ENCODE results near the gene DBN1. TPM values are rescaled to one million over a fixed set of nuclear protein-coding genes. Genes with fewer than 3 reads are reported as not detected.

The DBN1 gene
- total RNA-seq, 1 donor from 2014 or later: 274 TPM

DNA sequence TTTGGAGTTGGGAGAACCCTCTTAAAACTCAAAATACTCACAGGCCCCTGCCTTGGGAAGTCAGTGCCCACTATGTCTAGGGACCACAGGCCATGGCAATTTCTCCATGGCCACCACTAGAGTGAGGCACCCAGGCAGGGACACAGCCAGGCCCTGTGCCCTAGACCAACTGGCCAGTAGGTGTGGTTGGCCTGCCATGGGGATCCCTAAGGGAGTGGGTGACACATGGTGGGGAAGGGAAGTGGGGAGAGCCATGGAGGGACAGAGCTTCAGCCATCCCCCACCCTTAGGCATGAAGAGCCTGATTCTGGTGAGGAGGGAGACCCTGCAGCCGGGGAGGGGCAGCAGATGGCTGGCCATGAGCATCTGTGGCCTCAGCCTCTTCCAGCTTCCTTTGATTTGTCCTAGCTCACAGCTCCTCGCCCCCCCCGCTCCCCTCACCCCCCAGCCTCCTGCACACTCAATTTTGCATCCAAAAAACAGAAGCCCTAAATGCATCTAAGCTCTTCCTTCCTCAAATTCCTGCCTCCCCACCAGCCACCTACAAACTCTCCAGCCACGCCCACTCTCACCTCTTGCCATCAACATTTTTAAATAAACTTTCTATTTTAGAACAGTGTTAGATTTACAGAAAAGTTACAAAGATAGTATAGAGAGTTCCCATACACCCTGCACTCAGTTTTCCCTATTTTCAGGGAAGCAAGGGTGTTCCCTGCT is 1.6 kb upstream of the DBN1 start:
- H3K4me3 Mint-ChIP-seq (ENCODE audit: unreplicated experiment): no peak overlapping the region
- no peaks in the 10 kb centered on the region for H3K9me3 Mint-ChIP-seq (ENCODE audit: low read depth)
- no peak for DNase-seq (ENCODE audit: low spot score)
- H3K27me3 Mint-ChIP-seq (ENCODE audit: low read depth): no peaks in the 10 kb centered on the region
- TF ChIP-seq, protein P1, sequence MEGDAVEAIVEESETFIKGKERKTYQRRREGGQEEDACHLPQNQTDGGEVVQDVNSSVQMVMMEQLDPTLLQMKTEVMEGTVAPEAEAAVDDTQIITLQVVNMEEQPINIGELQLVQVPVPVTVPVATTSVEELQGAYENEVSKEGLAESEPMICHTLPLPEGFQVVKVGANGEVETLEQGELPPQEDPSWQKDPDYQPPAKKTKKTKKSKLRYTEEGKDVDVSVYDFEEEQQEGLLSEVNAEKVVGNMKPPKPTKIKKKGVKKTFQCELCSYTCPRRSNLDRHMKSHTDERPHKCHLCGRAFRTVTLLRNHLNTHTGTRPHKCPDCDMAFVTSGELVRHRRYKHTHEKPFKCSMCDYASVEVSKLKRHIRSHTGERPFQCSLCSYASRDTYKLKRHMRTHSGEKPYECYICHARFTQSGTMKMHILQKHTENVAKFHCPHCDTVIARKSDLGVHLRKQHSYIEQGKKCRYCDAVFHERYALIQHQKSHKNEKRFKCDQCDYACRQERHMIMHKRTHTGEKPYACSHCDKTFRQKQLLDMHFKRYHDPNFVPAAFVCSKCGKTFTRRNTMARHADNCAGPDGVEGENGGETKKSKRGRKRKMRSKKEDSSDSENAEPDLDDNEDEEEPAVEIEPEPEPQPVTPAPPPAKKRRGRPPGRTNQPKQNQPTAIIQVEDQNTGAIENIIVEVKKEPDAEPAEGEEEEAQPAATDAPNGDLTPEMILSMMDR (IDR thresholded peaks at IDR 0.05): no peak
- peaks cover 80% of the 10 kb centered on the region for H3K4me1 Mint-ChIP-seq (ENCODE audit: low read depth)
- peak overlapping the region; percentile 95 for H3K27ac Mint-ChIP-seq (ENCODE audit: unreplicated experiment)
- peaks cover 4% of the 10 kb centered on the region for H3K36me3 Mint-ChIP-seq (ENCODE audit: low read depth)

DNA sequence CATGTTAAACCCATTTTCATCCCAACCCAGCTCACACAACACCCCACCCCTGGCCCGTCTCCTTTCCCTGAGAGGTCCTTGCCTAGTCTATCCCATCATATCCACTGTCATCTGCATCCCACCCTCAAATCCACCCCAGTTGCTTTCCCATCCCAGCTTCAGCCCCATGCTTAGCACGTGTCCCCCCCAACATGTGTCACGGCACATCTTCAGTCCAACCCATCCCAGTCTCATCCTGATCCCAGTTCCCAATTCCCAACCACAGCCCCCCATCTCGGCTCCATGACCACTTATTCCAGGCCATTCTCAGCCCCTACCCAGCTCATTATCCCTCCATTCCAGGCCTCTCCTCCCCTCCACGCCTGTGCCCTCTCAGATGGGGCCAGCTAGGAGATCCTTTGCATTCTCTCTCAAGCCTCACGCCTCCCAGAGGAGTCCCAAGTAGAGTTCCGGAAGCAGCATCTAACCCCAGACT is 605 bp upstream of the DBN1 start:
- Mint-ChIP-seq H3K27ac (ENCODE audit: unreplicated experiment) (peak overlapping the region; percentile 95), H3K27me3 (ENCODE audit: low read depth) (no peaks in the 10 kb centered on the region), H3K4me3 (ENCODE audit: unreplicated experiment) (peak overlapping the region; percentile 67), H3K9me3 (ENCODE audit: low read depth) (no peaks in the 10 kb centered on the region), H3K4me1 (ENCODE audit: low read depth) (peaks cover 80% of the 10 kb centered on the region), H3K36me3 (ENCODE audit: low read depth) (peaks cover 4% of the 10 kb centered on the region)
- DNase-seq (ENCODE audit: low spot score): no peak
- TF ChIP-seq, protein P1 (IDR thresholded peaks at IDR 0.05): no peak

DNA sequence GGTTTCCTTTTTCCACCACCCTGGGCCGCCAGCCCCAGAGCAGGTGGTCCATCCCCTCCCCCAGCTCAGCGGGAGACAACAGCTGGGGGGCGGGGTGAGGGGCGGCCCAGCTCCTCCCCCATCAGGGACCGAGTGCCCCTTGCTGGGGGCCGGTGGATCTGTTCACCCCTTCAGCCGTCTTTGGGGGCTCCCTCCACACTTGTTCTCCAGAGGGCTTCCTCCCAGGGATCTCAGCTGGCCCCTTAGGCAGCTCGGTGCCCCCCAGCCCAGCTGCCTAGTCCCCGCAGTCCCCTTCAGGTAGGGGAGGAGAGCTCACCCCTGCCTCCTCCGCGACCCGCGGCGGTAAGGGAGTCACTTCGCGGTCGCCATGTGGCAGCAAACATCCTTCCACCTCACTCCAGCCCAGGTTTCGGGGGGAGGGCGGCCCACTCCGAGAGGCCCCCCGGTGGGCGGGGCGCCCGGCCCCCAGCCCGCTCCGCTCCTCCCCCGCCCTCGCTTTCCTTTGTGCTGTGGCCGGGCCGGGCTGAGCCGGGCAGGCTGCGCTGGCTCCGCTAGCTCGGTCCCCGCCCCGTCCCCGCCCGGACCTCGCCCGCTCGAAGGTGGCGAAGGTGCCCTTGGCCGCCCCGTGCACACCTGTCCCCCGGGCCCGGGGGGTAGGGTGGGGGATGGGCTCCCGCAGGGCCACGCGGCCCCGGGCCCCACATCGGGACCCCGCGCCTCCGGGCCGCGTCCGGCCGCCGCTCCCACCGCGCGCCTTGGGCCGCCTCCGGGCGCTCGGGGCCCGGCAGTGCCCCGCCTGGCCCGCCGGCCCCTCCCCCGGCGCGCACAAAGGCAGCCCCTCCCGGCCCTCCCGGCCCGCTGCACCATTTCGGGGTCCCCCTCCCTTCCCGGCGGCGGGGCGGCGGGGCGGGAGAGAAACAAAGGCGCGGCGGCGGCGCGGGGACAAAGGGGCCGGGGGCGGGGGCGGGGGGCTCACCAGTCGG is 683 bp downstream of the DBN1 start:
- DNase-seq (ENCODE audit: low spot score): no peak
- TF ChIP-seq, protein P1 (IDR thresholded peaks at IDR 0.05): no peak
- Mint-ChIP-seq H3K9me3 (ENCODE audit: low read depth) (no peaks in the 10 kb centered on the region), H3K36me3 (ENCODE audit: low read depth) (peaks cover 8% of the 10 kb centered on the region), H3K27ac (ENCODE audit: unreplicated experiment) (peak overlapping the region; percentile 79), H3K4me1 (ENCODE audit: low read depth) (peaks cover 76% of the 10 kb centered on the region), H3K4me3 (ENCODE audit: unreplicated experiment) (peak overlapping the region; percentile 77), H3K27me3 (ENCODE audit: low read depth) (no peaks in the 10 kb centered on the region)

DNA sequence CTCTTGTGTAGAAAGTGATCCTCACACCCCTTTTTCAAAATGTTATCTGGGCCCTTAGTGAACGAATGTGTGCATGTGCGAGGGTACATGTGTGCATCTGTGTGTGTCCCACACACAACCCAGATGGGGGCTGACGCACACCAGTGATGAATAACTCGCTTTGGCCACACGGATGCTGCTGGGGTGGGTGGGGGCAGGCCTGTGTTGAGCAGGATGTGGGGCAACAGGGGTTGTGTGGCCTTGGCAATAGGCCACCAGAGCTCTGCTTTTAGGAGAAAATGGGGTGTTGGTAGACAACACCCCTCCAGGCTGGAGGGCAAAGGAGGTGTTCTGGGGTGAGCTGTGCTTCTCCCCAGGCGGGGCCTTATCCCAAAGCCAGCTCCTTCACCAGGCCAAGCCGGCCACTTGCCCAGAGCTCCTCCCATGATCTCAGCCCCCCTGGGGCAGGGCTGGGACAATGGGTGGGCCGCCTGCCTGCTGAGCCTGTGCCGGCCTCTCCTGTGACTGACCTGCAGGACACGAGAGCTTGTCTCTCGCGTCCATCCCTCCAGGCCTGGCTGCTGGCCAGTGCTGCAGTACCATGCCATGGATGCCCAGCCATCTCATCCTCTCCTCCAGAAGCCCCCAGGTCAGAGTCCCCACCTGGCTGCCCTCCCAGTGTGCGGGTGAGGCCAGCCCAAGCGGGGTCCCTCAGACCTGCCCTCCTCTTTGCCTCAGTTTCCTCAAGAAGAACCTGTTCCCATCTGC is 1.7 kb downstream of the DBN1 start:
- Mint-ChIP-seq H3K4me1 (ENCODE audit: low read depth) (peaks cover 70% of the 10 kb centered on the region), H3K36me3 (ENCODE audit: low read depth) (peaks cover 15% of the 10 kb centered on the region), H3K27me3 (ENCODE audit: low read depth) (no peaks in the 10 kb centered on the region), H3K27ac (ENCODE audit: unreplicated experiment) (peak overlapping the region; percentile 79), H3K4me3 (ENCODE audit: unreplicated experiment) (peak overlapping the region; percentile 77), H3K9me3 (ENCODE audit: low read depth) (no peaks in the 10 kb centered on the region)
- DNase-seq (ENCODE audit: low spot score): no peak
- TF ChIP-seq, protein P1 (IDR thresholded peaks at IDR 0.05): no peak

Measured in chondrocyte (in vitro differentiated cells).